GM12878 (cell line): ENCODE measurements around the gene ST6GALNAC3.

ENCODE experiments used
- CTCF ChIP-seq, 3 experiments: IDR thresholded peaks in 2 of 3; conservative IDR thresholded peaks in 1 of 3; 2 replicates each; pipeline ENCODE4 v1.5.1; 2011; ENCODE audit warnings: low read depth in 3 of 3, low read length in 3 of 3, mild to moderate bottlenecking in 3 of 3, control low read depth in 2 of 3, moderate library complexity in 2 of 3, inconsistent platforms in 1 of 3, mixed read lengths in 1 of 3; ENCODE audit not compliant: control insufficient read depth in 2 of 3, insufficient read depth in 1 of 3; ENCODE audit errors: extremely low read depth in 1 of 3
- DPF2 ChIP-seq: fragments of 450-650 bp; IDR thresholded peaks from 2 replicates; pipeline ENCODE4 v1.6.1; 2017; ENCODE audit warnings: mild to moderate bottlenecking
- ESRRA ChIP-seq: IDR thresholded peaks from 2 replicates; pipeline ENCODE4 v1.6.1; 2012; ENCODE audit warnings: mild to moderate bottlenecking, low read length, improper control_type of control experiment
- IKZF1 ChIP-seq: fragments of 450-650 bp; conservative IDR thresholded peaks from 2 replicates; pipeline ENCODE4 v1.6.1; 2017; ENCODE audit warnings: antibody characterized with exemption, mild to moderate bottlenecking
- MAX ChIP-seq: IDR thresholded peaks from 2 replicates; pipeline ENCODE4 v1.6.1; 2012; ENCODE audit warnings: low read depth, low read length, improper control_type of control experiment
- POLR2A ChIP-seq: IDR thresholded peaks from 2 replicates; pipeline ENCODE4 v1.6.1; 2011; ENCODE audit warnings: low read depth, mild to moderate bottlenecking, low read length
- POLR2AphosphoS5 ChIP-seq: IDR thresholded peaks from 2 replicates; pipeline ENCODE4 v1.6.1; 2011; ENCODE audit warnings: mild to moderate bottlenecking, low read length, inconsistent platforms
- SP1 ChIP-seq: IDR thresholded peaks from one replicate; pipeline ENCODE4 v1.6.1; 2011; ENCODE audit warnings: low read depth, low read length

DNA sequence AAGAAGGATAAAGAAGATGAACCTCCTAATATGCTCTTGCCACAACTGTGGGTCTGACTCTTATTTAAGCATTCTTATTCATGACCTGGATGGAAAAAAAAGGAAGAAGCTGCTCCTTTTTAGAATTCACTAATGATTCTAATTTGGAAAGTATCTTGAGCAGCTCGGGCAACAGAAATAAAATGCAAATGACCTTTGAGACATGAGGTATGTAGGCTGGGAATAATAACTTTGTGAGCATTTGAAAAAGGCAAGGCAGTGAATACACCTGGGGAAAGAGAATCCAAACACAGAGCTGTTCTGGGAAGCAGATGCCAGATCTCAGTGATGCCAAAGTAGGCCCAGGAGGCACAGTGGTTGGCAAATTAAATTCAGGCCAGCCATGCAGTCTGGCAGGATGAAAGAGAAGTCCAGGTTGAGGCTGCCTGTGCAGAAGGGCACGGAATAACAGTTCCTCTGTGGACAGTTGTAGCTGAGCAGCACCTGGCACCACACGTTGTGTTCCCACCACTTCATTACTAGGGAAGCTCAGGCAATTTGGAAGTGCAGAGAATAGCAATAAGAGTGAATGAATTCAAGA lies 471.9 kb downstream of the ST6GALNAC3 start:
- TF ChIP-seq POLR2A (no peak), DPF2 (no peak), ESRRA (no peak), POLR2AphosphoS5 (no peak), SP1 (no peak), MAX (no peak), CTCF (IDR thresholded peaks at IDR 0.05 in 2 of 3, conservative IDR thresholded peaks at IDR 0.05 in 1 of 3; ENCODE audit: control insufficient read depth in 2 of 3, extremely low read depth in 1 of 3, insufficient read depth in 1 of 3, low read depth in 3 of 3, low read length in 3 of 3) (no peak), IKZF1 (no peak)
